Loucy (cell line): Measurements from ENCODE around the gene CDC42EP3.

Experiments used
- CTCF ChIP-seq: fragments of 200-600 bp; sonication (generic); conservative IDR thresholded peaks from 2 replicates; pipeline ENCODE4 v1.5.1; 2014; ENCODE audit warnings: mild to moderate bottlenecking, antibody characterized with exemption, low read length
- EZH2phosphoT487 ChIP-seq: fragments of 200-600 bp; IDR thresholded peaks from 2 replicates; pipeline ENCODE4 v1.6.1; 2018; ENCODE audit warnings: antibody characterized with exemption, mild to moderate bottlenecking, moderate library complexity, borderline replicate concordance

GRCh38 chr2:37619959-37620300 lies 51.5 kb downstream of the CDC42EP3 start:
- no peak for TF ChIP-seq CTCF
- no peak for TF ChIP-seq EZH2phosphoT487
